Measurements from ENCODE around the gene IL21.
"Not testable (repeated sequence)": the region's sequence is repeated elsewhere in the genome, so short reads cannot be mapped to it uniquely, and the experiment has no call there.

The IL21 gene

DNA sequence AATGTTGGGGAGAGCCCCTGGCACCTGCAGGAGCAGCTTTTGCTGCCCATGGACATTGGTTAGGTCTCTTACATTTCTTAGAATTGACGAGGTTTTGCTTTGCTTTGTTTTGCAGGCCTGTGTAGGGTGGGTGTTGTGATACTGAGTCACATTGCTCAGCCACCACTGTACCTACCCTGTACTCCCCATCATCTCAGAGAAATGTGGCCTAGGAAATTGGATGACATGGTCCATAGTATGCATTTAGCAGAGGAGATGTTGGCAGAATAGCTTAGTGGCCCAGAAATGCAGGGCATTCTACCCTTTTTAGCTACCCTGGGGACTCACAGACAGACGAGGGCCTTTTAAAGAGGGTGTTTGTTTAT is 43.7 kb downstream of the IL21 start:
- DNase-seq: no peak

DNA sequence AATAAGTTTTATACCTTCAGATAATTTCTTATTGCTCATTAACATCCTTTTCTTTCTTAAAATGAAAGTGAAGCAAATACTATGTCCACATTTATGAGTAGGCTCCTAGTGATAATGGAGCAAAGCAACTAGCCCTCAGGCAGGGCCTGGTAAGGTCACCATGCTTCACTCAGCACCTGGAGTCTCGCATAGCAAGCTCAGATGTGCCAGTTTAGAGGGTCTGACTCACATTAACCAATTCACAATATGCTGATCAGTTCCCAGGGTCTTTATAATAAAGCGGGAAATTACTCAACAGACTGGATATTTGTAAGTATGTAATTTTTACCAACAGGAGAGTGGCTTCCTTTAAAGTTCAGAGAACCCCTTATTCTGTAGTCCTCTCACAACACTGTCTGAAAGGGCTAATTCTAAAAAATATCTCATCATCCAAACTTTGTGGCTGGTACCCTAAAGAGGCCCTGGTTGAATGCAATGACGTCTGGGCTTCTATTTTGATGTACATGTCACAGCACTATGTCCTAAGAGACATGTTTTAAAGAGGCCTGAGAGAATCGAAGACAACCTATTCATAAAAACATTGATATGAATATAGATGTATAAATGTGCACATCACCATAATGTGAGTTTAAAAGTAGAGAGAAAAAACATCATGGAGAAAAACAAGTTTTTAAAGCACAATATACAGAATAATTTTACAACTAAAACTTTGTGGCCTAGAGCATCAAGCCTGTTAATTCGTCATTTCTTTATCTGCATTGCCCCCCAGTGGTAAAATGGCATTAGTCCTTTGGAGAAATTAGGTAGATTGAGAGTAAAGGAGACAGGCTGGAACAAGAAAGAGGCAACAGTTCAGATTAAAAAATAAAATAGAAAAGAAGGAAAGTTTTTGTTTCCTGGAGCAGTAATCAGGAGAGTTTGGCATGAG is 44.3 kb downstream of the IL21 start:
- no peak for DNase-seq

DNA sequence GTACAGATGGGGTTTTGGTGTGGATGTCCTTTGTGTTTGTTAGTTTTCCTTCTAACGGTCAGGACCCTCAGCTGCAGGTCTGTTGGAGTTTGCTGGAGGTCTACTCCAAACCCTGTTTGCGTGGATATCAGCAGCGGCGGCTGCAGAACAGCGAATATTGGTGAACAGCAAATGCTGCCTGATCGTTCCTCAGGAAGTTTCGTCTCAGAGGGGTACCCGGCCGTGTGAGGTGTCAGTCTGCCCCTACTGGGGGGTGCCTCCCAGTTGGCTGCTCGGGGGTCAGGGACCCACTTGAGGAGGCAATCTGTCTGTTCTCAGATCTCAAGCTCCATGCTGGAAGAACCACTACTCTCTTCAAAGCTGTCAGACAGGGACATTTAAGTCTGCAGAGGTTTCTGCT is 46.5 kb downstream of the IL21 start:
- DNase-seq: not testable (repeated sequence)

DNA sequence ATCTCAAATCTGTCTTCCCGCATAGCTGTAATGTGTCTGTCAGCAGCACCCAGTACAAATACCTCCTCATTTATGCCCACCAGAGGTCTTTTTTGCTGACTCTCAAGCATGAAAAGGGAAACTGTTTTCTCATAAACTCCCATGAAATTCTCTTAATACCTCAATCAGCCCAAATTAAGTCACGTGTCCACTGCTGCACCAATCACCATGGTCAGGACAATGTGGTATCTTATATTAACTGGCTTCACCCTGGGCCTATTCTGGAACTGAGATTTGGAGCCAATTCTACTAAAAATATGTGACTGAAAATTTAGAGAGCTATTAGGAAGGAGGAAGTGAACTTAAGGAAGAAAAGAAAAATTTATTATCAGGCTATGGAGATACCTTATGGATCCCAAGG is 58.4 kb downstream of the IL21 start:
- no peak for DNase-seq
